NCI-H2227 (cell line): ENCODE results near the gene RSAD2.
"Not testable (repeated sequence)": the region's sequence is repeated elsewhere in the genome, so short reads cannot be mapped to it uniquely, and the experiment has no call there.

Source experiments
- DNase-seq: peaks from one replicate; lab custom pipeline; 2025; ENCODE audit not compliant: unreplicated experiment; lab: John Stamatoyannopoulos, UW

The RSAD2 gene

DNA sequence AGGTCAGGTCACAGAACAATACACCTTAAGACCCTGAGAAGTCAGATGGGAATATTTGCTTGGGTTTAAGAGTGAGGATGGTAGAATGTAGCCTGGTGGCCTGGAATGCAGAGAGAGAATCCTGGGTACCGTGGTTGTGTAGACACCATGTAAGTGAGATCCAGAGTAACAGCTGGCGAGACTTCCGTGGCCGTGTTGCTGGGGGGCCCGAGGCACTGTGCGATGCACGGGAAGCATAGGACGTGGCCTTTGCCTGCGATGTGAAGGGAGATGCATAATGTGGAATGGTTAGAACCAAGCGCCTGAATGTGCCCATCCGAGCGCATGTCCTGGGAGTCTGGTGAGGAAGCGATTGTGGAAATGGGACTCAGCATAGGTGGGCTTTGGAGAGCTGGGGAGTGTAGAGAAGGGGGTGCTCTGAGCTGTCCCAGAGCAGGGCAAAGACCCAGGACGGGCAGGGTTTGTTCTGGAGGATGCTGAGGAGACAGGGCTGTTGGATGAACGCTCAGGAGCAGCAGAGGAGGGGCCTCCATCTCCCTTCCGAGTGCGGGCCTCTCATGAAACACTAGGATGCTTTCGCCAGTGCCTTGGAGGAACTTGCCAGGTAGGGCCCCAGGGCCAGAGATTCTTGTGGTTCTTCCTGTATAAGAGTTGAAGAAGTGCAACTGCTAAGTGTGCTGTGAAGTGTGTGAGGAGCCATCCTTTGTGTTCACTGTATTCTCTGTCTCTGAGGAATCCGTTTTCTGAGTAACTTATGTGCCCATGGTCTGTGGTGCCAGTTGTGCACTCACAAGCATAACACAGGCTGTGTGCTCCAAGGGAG is 46.7 kb downstream of the RSAD2 start:
- DNase-seq, result no peak

DNA sequence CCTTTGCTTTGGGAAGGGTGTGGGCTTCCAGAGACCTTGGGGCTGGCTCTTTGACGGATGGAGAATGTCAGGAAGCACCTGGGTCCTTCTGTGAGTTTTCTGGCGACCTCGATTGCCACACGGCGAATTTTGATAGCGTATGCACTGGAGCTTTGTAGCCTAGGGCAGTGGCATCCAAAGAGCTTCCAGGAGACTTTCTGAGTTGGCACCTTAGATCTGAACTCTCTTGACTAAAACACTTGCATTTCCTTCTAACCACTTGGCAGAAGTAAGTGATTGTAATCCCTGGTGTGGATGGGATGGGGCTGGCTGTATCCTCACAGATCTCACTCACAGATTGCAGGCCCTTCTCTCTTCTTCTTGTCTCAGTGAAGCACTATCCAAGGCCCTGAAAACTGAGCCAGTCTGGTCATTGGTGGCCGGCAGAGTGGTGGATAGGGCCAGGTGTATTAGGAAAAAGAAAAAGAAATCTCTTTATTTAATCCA is 47.4 kb downstream of the RSAD2 start:
- no peak for DNase-seq

DNA sequence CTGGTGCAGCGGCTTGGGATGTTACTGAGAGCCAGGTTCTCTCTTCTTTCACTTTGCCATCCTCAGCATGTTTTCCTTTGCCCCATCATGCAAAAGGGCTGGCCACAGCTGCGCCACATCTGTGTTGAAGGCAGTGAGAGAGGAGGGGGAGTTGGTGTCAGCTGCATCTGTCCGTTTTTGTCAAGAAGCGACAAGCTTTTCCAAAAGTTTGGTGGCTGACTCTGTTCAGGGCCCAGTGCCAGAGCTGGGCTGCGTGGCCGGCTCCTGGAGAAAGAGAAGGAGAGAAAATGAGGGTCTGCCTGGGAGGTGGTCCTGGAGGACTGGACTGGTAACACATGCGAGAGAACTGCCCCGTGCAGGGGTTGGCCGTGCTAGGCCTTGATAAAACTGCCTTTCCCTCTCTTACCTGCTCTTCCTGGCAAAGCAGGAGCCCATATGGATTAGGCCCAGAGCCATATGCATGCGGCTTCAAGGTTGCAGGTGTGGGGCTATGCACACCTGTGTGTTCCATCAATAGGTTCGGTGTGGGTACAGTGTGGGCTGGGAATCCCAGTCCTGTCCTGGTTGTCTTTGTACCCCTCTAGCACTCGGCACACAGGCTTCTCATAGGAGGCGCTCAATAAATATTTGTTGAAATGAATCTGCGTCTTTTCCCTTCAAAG is 48.6 kb downstream of the RSAD2 start:
- no peak for DNase-seq

DNA sequence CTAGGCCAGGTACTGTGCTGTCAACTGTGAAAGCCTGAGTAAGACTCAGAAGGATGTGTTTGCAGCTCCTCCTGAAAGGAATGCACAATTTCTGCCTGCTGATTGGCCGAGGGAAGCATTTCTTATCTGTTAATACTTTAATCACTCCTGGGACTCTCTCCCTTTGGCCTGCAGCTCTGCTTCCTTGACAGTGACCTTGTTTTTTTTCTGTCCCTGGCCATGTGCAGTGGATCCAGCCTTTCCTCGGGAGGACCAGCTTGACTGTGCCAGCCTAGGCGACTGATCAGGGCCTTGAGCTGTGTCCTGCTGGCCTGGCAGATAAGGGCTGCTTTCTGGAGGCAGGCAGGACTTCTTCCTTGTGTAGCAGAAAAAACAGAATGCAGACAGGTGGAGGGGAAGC is 49.6 kb downstream of the RSAD2 start:
- no peak for DNase-seq

GRCh38 chr2:6927753-6928152 is 50.2 kb downstream of the RSAD2 start:
- DNase-seq, result no peak

- no peak for DNase-seq
These were observed 50.9 kb downstream of the RSAD2 start for GRCh38 chr2:6928452-6928851.

GRCh38 chr2:6929196-6929819 is 51.7 kb downstream of the RSAD2 start:
- no peak for DNase-seq

DNA sequence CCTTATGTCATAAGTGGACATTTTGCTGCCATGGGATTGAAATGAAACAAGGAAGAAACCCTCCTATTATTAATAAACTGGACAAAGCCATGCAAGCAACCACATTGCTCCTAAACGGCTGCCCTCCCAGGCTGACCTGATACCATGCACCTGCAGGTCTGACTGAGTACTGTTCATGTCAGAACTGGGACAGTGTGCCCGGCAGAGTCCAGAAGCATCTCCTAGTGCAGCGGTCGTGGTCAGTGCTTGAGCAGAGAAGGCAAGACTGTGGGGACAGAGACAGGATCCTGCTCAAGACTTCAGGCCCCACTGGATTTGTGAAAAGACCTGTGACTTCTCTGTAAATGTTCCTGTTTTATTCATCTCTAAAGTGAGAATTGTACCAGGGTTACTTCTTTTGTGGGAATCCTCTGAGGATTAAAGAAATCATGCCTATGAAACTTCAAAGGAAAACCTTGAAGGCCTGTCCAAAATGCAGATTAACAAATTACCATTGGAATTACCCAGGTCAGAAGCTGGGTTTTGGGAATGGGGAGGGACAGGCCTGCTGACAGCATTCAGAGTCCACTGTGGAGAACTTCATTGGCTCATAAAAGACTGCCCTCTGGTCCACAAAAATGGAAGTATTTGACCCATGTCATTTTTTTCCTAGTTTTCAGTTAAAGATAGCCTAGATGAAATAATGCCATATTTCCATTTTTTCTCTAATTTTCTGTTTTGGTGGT is 53.5 kb downstream of the RSAD2 start:
- DNase-seq, result no peak

DNA sequence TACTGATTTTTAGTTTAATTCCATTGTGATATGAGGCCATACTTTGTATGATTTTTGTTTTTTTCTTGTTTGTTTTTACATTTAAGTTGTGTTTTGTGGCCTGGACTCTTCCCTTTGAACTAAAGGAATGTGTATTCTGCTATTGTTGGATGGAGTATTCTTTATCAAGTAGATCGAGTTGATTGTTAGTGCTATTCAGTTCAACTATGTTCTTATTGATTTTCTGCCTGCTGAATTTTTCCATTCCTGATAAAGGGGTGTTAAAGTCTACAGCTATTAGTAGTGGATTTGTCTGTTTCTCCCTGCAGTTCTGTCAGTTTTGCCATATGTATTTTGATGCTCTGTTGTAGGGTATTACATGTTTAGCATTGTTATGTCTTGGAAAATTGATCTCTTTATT is 54.2 kb downstream of the RSAD2 start:
- no peak for DNase-seq

- DNase-seq, result no peak
These were observed 54.6 kb downstream of the RSAD2 start for GRCh38 chr2:6932206-6932605.

DNA sequence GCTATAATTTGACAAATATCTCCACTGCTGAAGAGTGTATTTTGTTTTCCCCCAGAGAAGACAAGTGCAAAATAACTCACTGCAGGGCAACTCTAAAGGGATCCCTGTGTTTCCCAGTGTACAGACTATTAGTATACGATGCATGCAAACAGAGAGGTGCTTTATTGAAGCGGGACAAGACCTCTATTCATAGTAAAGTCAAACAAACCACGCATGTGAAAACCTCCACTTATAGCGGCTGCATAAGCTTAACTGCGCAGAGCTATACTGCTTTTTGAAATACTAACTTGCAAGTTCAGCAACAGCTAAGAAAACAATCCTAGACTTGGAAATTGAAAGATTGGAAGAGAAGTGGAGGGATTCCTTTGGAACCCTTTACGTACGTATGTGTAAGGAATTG is 55.3 kb downstream of the RSAD2 start:
- DNase-seq, result no peak

DNA sequence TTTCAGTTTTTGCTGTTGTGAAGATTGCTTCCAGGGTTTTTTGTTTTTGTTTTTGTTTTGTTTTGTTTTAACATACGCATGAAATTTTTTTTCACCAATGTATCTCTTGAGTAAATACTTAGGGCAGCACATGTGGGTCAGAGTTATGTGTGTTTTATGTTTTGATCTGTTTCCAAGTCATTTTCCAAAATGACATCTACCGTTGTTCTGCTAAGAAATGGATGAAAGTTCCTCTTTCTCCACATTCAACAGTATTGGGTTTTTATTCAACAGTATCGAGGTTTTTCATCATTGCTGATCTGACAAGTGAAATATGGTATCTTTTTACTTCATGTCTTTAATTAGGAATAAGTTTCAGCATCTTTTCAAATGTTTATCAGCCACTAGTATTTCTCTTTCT is 56.3 kb downstream of the RSAD2 start:
- no peak for DNase-seq

DNA sequence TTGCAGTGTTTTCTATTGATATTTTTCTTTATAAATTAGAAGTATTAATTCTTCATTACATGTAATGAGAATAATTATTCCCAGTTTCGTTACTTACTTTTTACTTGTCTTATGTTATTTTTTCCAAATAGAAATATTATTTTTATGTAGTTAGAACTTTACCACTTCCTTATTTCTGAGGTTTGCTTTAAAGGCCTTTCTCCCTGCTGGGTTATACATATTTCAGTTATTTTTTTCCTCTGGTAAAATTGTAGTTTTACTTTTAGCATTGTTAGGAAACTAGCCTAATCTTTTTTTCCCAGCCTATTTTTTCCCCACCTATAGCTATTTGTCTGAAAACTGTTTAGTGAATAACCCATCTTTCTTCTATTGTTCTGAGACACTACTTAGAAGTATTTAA is 56.8 kb downstream of the RSAD2 start:
- DNase-seq, result no peak

GRCh38 chr2:6934758-6935651 is 57.4 kb downstream of the RSAD2 start:
- no peak for DNase-seq

DNA sequence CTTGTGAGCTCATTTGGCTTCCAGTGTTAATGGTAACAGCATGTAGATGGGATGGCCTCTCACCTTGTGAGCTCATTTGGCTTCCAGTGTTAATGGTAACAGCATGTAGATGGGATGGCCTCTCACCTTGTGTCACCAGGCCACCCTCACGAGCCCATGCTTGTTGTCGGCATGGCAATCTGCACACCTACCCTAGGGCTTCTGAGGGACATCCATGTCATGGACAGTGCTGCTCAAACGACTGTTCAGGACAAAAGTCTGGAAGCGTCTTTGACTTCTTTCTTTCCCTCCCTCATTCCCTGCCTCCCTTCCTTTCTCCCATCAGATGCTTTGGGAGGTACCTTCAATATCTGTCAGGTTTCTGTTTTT is 58.1 kb downstream of the RSAD2 start:
- DNase-seq, result not testable (repeated sequence)

- DNase-seq, result no peak
These were observed 59.6 kb downstream of the RSAD2 start for GRCh38 chr2:6937157-6937556.

GRCh38 chr2:6937582-6937981 is 60.0 kb downstream of the RSAD2 start:
- DNase-seq, result no peak

DNA sequence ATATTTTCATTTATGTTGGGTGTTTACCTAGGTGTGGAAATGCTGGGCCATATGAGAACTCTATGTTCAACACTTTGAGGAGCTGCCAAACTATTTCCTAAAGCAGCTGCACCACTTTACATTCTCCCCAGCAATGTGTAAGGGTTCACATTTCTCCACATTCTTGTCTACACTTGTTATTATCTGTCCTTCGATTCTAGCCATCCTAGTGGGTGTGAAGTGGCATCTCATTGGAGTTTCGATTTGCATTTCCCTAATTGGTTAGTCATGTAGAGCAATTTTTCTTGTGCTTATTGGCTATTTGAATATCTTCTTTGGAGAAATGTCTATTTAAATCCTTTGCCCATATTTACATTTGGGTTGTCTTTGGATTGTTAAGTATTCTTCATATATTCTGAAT is 61.5 kb downstream of the RSAD2 start:
- no peak for DNase-seq

DNA sequence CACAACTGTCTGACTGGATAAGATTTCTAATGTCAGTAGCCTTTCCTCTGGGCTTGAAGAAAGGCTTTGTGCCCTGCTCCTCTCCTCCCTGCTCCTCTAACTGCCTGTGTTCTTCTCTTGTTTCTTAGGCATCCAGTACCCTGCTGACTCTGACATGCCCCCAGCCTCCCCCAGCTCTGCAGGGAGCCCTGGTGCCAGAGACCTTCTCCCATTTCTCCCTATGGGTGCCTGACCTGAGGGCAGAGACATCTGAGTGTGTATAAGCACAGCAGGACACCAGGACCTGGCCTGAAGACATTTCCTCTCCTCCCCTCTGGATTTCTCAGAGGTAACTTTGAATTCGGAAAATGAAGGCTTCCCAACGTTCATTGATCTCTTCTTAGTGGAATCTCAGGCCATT is 63.2 kb downstream of the RSAD2 start:
- DNase-seq, result no peak

DNA sequence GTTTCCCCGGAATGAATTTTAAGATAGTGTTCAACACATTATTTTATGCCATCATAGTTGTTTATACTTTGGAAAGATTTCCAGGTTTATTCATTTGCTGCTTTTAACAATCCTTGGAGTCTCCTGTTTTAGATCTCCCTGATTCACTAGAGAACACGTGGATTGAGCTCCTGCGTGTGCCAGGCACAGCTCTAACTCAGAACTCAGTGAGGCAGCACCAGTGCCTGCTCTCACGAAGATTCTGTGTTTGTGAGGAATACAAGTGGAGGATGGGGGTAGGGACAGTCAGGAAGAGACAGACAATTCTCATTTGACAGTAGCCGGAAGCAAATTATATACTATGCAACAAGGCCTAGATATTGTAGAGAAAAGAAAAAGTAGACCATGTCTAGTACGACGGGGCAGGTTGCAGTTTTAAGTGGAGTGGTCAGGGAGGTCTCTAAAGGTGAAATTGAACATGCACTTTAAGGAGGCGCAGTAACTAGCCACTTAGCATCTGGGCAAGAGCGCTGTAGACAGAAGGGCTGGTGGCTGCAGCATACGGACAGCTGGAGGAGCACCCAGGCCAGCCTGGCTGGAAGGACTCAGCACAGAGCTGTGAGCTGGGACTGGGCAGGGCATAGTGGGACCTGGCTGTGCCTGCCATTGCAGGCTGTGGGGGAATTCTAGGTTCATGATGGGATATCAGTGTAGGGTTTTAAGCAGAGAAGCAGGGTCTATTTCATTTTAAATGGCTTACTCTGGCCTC is 63.9 kb downstream of the RSAD2 start:
- no peak for DNase-seq
